NAMALWA (cell line): ENCODE data around the gene ASTN2.

Source experiments
- DNase-seq: peaks from one replicate; pipeline ENCODE4 v3.0.0-alpha.2; 2015; ENCODE audit warnings: low spot score

The ASTN2 gene

GRCh38 chr9:116736399-116737151 is 678.3 kb downstream of the ASTN2 start:
- no peak for DNase-seq

- no peak for DNase-seq
These were observed 681.7 kb downstream of the ASTN2 start for GRCh38 chr9:116733010-116733641.

- DNase-seq, result no peak
These were observed 688.3 kb downstream of the ASTN2 start for GRCh38 chr9:116726602-116727001.

- no peak for DNase-seq
These were observed 690.7 kb downstream of the ASTN2 start for GRCh38 chr9:116724123-116724522.

- DNase-seq, result no peak
These were observed 692.9 kb downstream of the ASTN2 start for GRCh38 chr9:116721944-116722343.

- DNase-seq, result no peak
These were observed 693.4 kb downstream of the ASTN2 start for GRCh38 chr9:116721411-116721810.

- no peak for DNase-seq
These were observed 694.7 kb downstream of the ASTN2 start for GRCh38 chr9:116720111-116720510.

GRCh38 chr9:116718111-116718510 is 696.7 kb downstream of the ASTN2 start:
- DNase-seq, result no peak

GRCh38 chr9:116717150-116717549 is 697.7 kb downstream of the ASTN2 start:
- no peak for DNase-seq

GRCh38 chr9:116716438-116716837 is 698.4 kb downstream of the ASTN2 start:
- no peak for DNase-seq

- no peak for DNase-seq
These were observed 699.1 kb downstream of the ASTN2 start for GRCh38 chr9:116715751-116716150.

GRCh38 chr9:116713271-116713670 is 701.6 kb downstream of the ASTN2 start:
- DNase-seq, result no peak

- DNase-seq, result no peak
These were observed 702.1 kb downstream of the ASTN2 start for GRCh38 chr9:116712781-116713180.

GRCh38 chr9:116706310-116707290 is 708.3 kb downstream of the ASTN2 start:
- no peak for DNase-seq

- DNase-seq, result no peak
These were observed 709.3 kb downstream of the ASTN2 start for GRCh38 chr9:116705531-116705930.

GRCh38 chr9:116704470-116704869 is 710.4 kb downstream of the ASTN2 start:
- no peak for DNase-seq

GRCh38 chr9:116703634-116704033 is 711.2 kb downstream of the ASTN2 start:
- DNase-seq, result no peak

- no peak for DNase-seq
These were observed 712.8 kb downstream of the ASTN2 start for GRCh38 chr9:116701940-116702642.

- DNase-seq, result no peak
These were observed 713.7 kb downstream of the ASTN2 start for GRCh38 chr9:116700882-116701865.

- DNase-seq, result no peak
These were observed 714.6 kb downstream of the ASTN2 start for GRCh38 chr9:116700279-116700678.

- no peak for DNase-seq
These were observed 717.0 kb downstream of the ASTN2 start for GRCh38 chr9:116697887-116698286.
